Fibroblast of peridontal ligament (primary cell): Measurements from ENCODE around the gene GABARAP.
A peak's percentile ranks its signal among the peaks of the same experiment; 100 is the strongest.

Source experiments
- DNase-seq: peaks from one replicate; pipeline ENCODE4 v3.0.0-alpha.2; 2010; ENCODE audit errors: extremely low read depth

GABARAP gene

DNA sequence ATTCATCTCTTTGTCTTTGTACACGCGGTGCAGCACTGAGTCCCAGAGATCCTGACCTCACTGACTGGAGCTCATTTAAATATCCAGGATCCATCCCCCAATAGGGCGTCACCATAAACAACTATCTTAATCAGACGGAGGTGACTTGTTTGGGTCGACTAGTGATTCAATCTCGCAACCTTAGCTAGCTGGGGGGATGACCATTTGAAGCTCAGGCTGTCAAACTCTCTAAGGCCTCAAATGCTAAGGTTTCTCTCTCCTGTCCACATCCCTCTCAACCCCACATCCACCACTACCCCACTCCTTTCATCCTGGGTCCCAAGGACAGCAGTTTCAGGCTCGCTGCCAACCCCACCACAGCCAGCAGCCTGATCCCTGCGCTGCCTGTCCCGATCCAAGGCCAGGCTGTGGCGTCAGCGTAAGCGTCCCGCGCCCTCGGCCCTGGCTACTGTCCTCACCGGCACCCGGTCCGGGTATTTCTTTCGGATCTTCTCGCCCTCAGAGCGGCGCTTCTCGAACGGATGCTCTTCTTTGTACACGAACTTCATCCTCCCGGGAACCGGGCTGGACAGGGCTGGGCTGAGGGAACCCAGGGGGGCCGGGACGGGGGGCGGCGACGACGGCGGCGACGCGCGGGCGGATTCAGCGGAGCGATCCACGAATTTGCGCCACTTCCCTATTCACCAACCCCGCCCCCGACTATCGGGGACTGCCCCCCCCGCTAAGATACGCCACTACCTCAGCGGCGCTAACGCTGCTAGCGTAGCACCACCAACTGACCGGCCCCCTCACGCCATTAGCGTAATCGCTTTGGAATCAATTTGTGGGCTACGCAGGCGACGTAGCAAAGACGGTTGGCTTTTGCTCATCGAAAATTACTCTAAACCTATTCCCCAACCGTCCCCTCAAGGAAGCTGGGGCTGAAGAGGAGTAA lies at the start of gene GABARAP:
Gene GABARAP, minus strand, starts transcription at position 667 of the 934 bp plus-strand sequence. Its CDS starts 119 bp downstream, at position 548.
- peak; percentile 93 for DNase-seq

GRCh38 chr17:7290685-7291084 lies 48.4 kb upstream of the GABARAP start:
- no peak for DNase-seq

DNA sequence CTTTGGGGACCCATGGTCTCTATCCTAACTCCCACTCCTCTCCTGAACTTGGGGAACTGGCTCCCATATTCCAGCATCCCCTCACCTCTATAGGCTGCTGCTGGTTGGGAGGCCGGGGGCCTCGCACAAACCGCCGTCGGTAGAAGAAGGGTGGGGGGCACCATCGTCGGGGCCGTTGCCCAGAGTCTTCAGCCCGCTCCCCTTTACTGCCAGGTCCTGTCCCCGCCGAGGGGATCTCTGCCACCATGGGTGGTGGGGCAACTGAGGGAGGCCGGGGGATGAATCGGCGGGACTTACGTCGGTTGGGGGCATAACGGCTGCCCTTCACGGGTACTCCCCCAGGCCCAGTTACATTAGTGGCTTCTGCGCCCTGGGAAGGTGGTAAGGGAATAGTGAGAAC lies 47.9 kb upstream of the GABARAP start:
- no peak for DNase-seq

DNA sequence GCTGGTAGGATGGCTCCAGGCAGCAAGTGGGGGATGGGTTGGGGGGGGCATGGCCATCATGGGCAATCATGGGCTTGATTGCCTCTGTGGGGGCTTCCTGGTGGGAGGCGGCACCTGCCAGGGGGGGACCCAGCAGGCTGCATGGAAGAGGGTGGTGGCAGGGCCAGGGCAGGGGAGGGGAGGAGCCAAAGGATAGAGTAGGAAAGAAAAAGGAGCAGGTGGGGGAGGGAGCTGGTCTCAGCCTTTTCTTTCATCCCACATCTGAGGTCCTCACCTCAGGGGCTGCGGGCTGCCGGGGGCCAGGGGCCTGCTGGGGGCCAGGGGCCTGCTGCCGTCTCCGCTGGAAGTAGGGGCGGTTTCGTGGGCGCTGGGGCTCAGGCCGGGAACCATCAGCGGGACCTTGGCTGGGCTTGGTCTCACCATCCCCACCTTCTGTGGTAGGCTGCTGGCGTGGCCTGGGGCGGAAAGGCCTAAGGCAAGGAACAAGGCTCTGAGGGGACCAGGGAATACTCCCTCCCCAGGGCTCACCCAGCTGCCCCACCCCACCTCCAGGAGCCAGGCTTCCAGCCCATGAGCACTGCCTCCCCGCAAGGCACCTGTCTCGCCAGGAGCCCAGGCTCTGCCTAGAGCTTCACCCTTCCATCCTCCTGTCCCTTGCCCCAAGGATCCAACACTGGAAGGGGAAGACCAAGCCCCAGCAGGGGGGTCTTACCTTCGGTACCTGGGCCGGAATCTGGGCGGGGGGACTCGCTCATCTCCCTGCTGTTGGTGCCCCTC lies 47.2 kb upstream of the GABARAP start:
- DNase-seq: no peak

DNA sequence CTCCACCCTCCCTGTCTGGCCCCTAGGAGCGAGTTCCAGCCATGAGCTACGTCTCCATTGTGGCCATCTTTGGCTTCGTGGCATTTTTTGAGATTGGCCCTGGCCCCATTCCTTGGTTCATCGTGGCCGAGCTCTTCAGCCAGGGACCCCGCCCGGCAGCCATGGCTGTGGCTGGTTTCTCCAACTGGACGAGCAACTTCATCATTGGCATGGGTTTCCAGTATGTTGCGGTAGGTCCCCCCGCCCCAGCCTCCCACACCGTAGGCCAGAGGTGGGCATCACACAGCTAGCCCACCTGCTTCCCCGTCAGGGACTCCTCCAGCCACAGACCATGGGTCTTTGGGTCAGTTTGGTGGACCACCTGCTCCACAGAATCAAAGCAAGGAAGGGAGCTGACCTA lies 43.4 kb upstream of the GABARAP start:
- DNase-seq: no peak

GRCh38 chr17:7284911-7285310 lies 42.7 kb upstream of the GABARAP start:
- DNase-seq: no peak

GRCh38 chr17:7283471-7284216 lies 41.4 kb upstream of the GABARAP start:
- DNase-seq: no peak

DNA sequence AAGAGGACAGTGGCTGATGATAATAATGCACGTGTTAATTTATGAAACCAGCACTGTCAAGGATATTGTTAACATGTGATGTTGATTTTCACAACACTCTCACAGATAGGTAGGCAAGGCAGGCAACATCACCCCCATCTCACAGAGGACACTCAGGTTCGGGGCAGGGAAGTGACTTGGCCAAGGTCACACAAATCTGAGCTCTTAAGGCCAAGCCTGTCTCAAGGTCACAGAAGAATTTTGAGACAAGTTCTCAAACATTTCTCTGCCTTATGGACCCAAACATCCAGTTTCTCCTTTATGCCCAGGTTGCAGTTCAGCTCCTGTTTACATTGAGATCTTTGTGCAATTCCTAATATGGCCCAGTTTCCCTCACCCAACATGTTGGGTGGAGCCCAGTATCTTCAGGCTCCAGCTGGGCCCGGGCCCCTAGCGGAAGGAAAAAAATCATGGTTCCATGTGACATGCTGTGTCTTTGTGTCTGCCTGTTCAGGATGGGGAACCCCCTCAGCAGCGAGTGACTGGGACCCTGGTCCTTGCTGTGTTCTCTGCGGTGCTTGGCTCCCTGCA lies 40.6 kb upstream of the GABARAP start:
- no peak for DNase-seq

- no peak for DNase-seq
These were observed 39.9 kb upstream of the GABARAP start for GRCh38 chr17:7281953-7282751.

DNA sequence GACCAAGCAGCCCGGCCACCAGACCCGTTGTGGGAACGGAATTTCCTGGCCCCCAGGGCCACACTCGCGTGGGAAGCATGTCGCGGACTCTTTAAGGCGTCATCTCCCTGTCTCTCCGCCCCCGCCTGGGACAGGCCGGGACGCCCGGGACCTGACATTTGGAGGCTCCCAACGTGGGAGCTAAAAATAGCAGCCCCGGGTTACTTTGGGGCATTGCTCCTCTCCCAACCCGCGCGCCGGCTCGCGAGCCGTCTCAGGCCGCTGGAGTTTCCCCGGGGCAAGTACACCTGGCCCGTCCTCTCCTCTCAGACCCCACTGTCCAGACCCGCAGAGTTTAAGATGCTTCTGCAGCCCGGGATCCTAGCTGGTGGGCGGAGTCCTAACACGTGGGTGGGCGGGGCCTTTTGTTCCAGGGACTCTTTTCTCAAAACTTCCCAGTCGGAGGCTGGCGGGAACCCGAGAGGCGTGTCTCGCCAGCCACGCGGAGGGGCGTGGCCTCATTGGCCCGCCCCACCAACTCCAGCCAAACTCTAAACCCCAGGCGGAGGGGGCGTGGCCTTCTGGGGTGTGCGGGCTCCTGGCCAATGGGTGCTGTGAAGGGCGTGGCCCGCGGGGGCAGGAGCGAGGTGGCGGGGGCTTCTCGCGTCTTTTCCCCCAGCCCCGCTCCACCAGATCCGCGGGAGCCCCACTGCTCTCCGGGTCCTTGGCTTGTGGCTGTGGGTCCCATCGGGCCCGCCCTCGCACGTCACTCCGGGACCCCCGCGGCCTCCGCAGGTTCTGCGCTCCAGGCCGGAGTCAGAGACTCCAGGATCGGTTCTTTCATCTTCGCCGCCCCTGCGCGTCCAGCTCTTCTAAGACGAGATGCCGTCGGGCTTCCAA lies 39.1 kb upstream of the GABARAP start, which contains the start of gene SLC2A4:
Gene SLC2A4, plus strand, starts transcription at position 645 of the 879 bp plus-strand sequence. Its CDS starts 217 bp downstream, at position 862.
- peak; percentile 83 for DNase-seq

- DNase-seq: peak; percentile 78
These were observed 38.3 kb upstream of the GABARAP start for GRCh38 chr17:7280519-7281073.

GRCh38 chr17:7279448-7279847 lies 37.2 kb upstream of the GABARAP start:
- no peak for DNase-seq

DNA sequence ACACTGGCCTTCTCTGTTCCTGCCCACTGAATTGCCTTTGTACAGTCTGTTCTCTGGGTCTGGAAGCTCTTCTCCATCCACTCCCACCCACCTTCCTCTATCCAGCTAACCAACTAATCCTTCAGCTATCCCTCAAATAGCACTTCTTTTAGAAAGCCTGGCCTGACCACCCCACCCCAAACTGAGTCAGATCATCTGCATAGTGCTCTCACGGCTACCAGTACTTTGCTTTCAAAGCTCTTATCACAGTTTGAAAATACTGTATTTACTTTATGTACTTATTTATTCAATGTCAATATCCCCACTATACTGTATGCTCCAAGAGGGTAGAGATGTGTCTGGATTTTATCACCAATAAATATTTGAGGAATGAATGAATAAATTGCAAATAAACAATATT lies 24.5 kb upstream of the GABARAP start:
- DNase-seq: no peak

- no peak for DNase-seq
These were observed 21.5 kb upstream of the GABARAP start for GRCh38 chr17:7263801-7264078.

- DNase-seq: no peak
These were observed 20.9 kb upstream of the GABARAP start for GRCh38 chr17:7262935-7263800.

DNA sequence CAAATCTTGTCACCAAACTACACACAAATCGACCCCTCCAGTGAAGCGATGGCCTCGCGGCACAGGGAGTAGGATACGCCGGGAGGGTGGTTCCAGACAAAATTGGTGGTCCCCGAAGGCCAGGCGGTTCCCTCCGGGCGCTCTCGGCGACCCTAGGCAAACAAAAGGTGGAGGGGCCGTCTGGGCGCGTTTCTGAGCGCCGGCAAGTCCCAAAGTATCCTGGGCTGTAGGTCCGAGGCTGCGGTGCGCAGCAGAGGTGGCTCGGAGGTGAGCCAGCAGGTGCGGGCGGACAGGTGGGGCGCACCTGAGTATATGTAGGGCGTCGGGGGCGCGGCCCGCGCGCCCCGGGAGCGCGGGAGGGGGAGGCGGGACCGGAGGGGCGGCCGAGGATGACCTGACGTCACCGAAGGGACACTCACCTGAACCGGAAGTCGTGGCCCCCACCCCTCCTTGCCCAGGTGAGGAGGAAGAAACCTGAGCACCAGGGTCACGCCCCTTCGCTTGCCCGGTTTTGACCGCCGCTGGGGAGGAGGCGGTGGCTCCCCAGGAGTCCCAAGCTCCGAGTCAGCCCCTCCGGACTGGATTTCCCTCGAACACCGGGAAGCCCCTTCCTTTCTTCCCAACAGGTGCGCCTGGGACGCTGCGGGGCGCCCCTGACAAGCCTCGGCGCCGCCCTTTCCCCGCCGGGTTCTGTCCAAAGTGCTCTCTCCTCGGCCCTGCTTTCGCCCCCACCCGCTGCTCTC lies 20.1 kb upstream of the GABARAP start, which contains the start of gene CLDN7:
Gene CLDN7, minus strand, starts transcription at position 287 of the 743 bp plus-strand sequence. CDS start 435 bp downstream, outside the sequence.
- DNase-seq: no peak

DNA sequence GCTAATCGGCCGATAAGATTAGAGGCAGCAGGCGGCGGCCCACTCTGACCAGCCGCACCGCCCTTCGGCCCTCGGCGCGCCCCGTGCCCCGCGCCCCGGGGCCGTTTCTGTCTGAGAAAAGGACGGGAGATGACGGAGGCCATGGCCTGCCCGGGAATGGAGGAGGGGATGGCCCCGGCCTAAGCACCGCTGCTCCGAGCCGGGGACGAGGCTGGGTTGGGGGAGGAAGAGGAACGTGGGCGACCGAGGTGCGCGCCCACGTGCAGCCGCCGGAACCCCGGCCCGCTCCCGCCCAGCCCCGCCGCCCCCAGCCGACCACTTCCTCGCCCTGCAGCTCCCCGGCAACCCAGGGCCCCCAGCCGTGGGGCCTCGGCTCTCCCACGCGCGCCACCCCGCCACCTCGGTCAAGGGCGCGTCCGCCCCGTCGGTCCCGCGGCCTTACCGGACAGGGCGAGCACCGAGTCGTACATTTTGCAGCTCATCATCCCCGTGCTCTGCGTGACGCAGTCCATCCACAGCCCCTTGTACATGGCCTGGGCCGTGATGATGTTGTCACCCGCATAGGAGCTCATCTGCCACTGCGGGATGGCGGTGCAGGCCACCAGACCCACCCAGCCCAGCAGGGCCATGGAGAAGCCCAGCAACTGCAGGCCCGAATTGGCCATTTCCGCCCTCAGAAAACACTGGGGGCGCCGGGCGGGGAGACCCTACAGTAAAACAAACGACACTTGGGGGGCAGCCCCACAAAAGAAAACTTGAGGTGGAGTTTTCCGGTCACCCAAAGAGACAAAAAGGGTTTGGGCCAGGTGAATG lies 19.3 kb upstream of the GABARAP start:
- DNase-seq: no peak
